ENCODE results near the gene ZNF532.

ZNF532 gene

DNA sequence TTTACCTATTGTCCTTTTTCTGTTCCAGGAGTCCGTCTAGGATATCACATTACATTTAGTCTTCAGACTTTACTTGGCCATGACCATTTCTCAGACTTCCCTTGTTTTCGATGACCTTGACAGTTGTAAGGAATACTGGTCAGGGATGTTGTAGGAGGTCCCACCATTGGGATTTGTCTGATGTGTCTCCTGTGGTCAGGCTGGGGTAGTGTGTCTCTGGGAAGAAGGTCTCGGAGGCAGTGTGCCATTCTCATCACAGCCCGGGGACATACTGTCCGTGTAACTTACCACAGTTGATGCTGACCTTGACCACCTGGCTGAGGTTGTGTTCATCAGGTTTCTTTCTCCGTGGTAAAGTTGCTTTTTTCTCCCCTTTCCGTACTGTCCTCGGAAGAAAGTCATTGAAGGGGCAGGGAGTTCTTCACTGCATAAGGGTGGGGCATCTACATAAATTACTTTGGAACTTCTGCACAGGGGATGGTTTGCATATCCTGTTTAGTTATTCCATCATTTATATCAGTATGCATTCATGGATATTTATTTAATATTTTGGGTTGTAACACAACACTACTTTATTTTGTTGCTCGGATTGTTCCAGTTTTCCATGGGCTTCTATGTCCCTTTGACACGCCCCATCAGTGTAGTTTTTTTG lies 41.2 kb downstream of the ZNF532 start:
- Histone ChIP-seq H3K4me1 (ENCODE audit: control insufficient read depth in 1 of 2, insufficient read depth in 1 of 2, low read depth in 1 of 2, low read length in 1 of 2) (no peaks in the 10 kb centered on the region), H3K9me3 (no peaks in the 10 kb centered on the region), H3K4me3 (ENCODE audit: low read depth in 1 of 2, low read length in 1 of 2) (no peak overlapping the region), H3K27me3 (no peaks in the 10 kb centered on the region), H3K36me3 (no peaks in the 10 kb centered on the region), H3K27ac (no peak overlapping the region)
- TF ChIP-seq, protein P1, sequence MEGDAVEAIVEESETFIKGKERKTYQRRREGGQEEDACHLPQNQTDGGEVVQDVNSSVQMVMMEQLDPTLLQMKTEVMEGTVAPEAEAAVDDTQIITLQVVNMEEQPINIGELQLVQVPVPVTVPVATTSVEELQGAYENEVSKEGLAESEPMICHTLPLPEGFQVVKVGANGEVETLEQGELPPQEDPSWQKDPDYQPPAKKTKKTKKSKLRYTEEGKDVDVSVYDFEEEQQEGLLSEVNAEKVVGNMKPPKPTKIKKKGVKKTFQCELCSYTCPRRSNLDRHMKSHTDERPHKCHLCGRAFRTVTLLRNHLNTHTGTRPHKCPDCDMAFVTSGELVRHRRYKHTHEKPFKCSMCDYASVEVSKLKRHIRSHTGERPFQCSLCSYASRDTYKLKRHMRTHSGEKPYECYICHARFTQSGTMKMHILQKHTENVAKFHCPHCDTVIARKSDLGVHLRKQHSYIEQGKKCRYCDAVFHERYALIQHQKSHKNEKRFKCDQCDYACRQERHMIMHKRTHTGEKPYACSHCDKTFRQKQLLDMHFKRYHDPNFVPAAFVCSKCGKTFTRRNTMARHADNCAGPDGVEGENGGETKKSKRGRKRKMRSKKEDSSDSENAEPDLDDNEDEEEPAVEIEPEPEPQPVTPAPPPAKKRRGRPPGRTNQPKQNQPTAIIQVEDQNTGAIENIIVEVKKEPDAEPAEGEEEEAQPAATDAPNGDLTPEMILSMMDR (IDR thresholded peaks at IDR 0.05) = no peak

DNA sequence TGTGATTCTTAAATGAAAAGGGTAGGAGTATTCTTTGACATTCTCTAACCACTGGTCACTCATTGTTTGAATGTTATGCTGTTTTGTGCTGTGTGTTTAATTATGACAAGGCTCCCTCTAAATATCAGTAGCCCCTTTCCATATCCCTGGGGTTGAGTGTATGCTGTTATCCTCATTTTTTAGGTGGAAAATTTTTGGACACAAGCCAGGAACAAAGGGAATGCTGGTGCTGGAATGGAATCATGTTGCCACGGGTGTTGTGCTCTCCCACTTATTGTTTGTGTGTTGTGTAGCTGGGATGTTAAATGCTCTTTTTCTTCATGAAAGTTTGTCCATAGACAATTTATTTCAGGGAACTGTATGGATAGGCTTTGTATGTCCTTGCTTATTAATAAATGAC lies 43.3 kb downstream of the ZNF532 start:
- Histone ChIP-seq H3K9me3 (no peaks in the 10 kb centered on the region), H3K27me3 (no peaks in the 10 kb centered on the region), H3K27ac (no peak overlapping the region), H3K4me3 (ENCODE audit: low read depth in 1 of 2, low read length in 1 of 2) (no peak overlapping the region), H3K36me3 (no peaks in the 10 kb centered on the region), H3K4me1 (ENCODE audit: control insufficient read depth in 1 of 2, insufficient read depth in 1 of 2, low read depth in 1 of 2, low read length in 1 of 2) (no peaks in the 10 kb centered on the region)
- TF ChIP-seq, protein P1 (IDR thresholded peaks at IDR 0.05) = no peak

DNA sequence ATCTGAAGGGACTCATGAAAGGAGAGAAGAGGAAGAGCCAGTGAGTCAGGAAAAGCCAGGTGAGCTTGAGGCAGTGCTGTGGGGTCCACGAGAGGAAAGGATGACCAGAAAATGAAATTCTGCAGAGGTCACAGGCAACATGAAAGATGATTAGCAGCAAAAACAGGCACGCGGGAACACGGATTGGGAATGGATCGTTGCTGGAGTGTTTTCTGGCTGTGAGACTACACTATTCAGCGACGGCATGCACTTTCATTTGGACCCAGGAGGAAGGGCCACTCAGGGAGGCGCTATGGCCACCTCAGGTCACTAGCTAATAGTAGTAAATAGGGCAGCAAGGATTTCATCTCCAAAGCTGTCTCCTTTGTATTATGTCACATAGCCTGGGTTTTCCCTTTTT lies 44.8 kb downstream of the ZNF532 start:
- no peak overlapping the region for H3K27ac ChIP-seq
- H3K27me3 ChIP-seq = no peaks in the 10 kb centered on the region
- no peaks in the 10 kb centered on the region for H3K4me1 ChIP-seq (ENCODE audit: control insufficient read depth in 1 of 2, insufficient read depth in 1 of 2, low read depth in 1 of 2, low read length in 1 of 2)
- H3K36me3 ChIP-seq = no peaks in the 10 kb centered on the region
- H3K4me3 ChIP-seq (ENCODE audit: low read depth in 1 of 2, low read length in 1 of 2) = no peak overlapping the region
- TF ChIP-seq, protein P1 (IDR thresholded peaks at IDR 0.05) = no peak
- no peaks in the 10 kb centered on the region for H3K9me3 ChIP-seq

DNA sequence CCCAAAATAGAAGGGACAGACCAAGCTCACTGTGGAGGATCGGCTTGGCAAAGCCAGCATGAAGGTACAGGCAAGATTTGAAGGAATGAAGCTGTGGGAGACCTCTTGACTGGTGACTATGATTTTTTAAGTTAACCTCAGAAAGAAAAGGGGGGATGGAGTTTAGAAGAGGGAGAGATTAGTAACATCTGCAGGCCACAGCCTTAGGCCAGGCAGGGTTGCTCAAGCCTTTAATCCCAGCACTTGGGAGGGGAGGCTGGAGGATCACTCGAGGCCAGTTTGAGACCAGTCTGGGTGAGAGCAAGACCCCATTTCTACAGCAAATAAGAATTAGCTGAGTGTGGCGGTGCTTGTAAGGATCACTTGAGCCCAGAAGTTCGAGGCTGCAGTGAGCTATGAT lies 46.6 kb downstream of the ZNF532 start:
- TF ChIP-seq, protein P1 (IDR thresholded peaks at IDR 0.05) = no peak
- no peaks in the 10 kb centered on the region for H3K4me1 ChIP-seq (ENCODE audit: control insufficient read depth in 1 of 2, insufficient read depth in 1 of 2, low read depth in 1 of 2, low read length in 1 of 2)
- no peak overlapping the region for H3K27ac ChIP-seq
- no peak overlapping the region for H3K4me3 ChIP-seq (ENCODE audit: low read depth in 1 of 2, low read length in 1 of 2)
- H3K27me3 ChIP-seq = peaks cover 8% of the 10 kb centered on the region
- no peaks in the 10 kb centered on the region for H3K9me3 ChIP-seq
- H3K36me3 ChIP-seq = no peaks in the 10 kb centered on the region

DNA sequence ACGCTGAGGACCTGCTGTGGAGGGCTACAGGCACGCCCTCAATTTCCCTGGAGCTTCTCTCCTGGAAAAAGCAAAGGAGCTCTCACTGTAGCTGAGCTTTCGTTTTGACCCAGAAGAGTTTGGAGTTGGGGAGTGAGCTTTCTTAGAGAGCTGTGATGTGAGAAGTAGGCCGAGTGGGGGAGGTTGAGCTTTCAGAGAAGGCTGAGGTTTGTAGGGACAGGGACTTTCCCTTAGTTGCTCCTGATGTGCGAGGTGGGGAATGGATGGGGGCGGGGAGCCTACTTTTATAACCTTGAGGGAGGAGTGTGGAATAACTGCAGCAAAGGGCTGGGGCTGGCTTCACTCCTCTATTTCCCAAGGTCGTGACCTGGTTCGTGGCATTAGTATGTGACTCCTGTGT lies 47.1 kb downstream of the ZNF532 start:
- no peak overlapping the region for H3K27ac ChIP-seq
- H3K9me3 ChIP-seq = no peaks in the 10 kb centered on the region
- no peak overlapping the region for H3K4me3 ChIP-seq (ENCODE audit: low read depth in 1 of 2, low read length in 1 of 2)
- H3K36me3 ChIP-seq = no peaks in the 10 kb centered on the region
- H3K4me1 ChIP-seq (ENCODE audit: control insufficient read depth in 1 of 2, insufficient read depth in 1 of 2, low read depth in 1 of 2, low read length in 1 of 2) = no peaks in the 10 kb centered on the region
- TF ChIP-seq, protein P1 (IDR thresholded peaks at IDR 0.05) = no peak
- H3K27me3 ChIP-seq = peaks cover 12% of the 10 kb centered on the region

All from neutrophil (primary cell).